ENCODE measurements around the gene KIF1B.

Gene KIF1B

GRCh38 chr1:10228528-10228927 is 18.2 kb downstream of the KIF1B start:
- TF ChIP-seq PPARA (CRISPR knock-in tag; IDR thresholded peaks at IDR 0.05; ENCODE audit: borderline replicate concordance) (no peak), GLIS3 (CRISPR knock-in tag; IDR thresholded peaks at IDR 0.05) (no peak), TCF4 (CRISPR knock-in tag; IDR thresholded peaks at IDR 0.05; ENCODE audit: borderline replicate concordance) (no peak), CREB5 (CRISPR knock-in tag; IDR thresholded peaks at IDR 0.05; ENCODE audit: low read depth) (no peak), ESRRG (CRISPR knock-in tag; IDR thresholded peaks at IDR 0.05) (no peak), CSDC2 (CRISPR knock-in tag; IDR thresholded peaks at IDR 0.05) (no peak), ZNF70 (CRISPR knock-in tag; IDR thresholded peaks at IDR 0.05) (no peak), TSHZ2 (CRISPR knock-in tag; IDR thresholded peaks at IDR 0.05) (no peak), ISL1 (CRISPR knock-in tag; IDR thresholded peaks at IDR 0.05) (no peak), ZC3H10 (CRISPR knock-in tag; IDR thresholded peaks at IDR 0.05) (no peak)
- ATAC-seq: no peak

DNA sequence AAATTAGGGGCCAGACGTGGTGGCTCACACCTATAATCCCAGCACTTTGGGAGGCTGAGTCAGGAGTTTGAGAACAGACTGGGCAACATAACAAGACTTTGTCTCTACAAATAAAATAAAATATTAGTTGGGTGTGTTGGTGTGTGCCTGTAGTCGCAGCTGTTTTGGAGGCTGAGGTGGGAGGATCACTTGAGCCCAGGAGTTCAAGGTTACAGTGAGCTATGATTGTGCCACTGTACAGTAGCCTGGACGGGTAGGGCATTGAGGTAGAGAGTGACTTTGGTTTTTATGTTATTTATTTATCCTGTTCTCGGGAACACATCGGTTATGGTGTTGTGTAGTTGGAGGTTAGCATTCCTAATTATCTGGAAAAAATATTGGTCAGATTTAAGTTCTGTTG is 19.5 kb downstream of the KIF1B start:
- TF ChIP-seq ZNF70 (CRISPR knock-in tag; IDR thresholded peaks at IDR 0.05) (no peak), CREB5 (CRISPR knock-in tag; IDR thresholded peaks at IDR 0.05; ENCODE audit: low read depth) (no peak), TCF4 (CRISPR knock-in tag; IDR thresholded peaks at IDR 0.05; ENCODE audit: borderline replicate concordance) (no peak), OSR1 (CRISPR knock-in tag; IDR thresholded peaks at IDR 0.05) (no peak), CSDC2 (CRISPR knock-in tag; IDR thresholded peaks at IDR 0.05) (no peak)
- TF ChIP-seq, protein P1, sequence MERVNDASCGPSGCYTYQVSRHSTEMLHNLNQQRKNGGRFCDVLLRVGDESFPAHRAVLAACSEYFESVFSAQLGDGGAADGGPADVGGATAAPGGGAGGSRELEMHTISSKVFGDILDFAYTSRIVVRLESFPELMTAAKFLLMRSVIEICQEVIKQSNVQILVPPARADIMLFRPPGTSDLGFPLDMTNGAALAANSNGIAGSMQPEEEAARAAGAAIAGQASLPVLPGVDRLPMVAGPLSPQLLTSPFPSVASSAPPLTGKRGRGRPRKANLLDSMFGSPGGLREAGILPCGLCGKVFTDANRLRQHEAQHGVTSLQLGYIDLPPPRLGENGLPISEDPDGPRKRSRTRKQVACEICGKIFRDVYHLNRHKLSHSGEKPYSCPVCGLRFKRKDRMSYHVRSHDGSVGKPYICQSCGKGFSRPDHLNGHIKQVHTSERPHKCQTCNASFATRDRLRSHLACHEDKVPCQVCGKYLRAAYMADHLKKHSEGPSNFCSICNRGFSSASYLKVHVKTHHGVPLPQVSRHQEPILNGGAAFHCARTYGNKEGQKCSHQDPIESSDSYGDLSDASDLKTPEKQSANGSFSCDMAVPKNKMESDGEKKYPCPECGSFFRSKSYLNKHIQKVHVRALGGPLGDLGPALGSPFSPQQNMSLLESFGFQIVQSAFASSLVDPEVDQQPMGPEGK (CRISPR knock-in tag; IDR thresholded peaks at IDR 0.05; ENCODE audit: borderline replicate concordance): no peak
- no peak for ATAC-seq

GRCh38 chr1:10232163-10232562 is 21.8 kb downstream of the KIF1B start:
- no peak for ATAC-seq
- no peak for TF ChIP-seq CREB5 (CRISPR knock-in tag; IDR thresholded peaks at IDR 0.05; ENCODE audit: low read depth)
- no peak for TF ChIP-seq ISL1 (CRISPR knock-in tag; IDR thresholded peaks at IDR 0.05)
- TF ChIP-seq SNAI2 (CRISPR knock-in tag; IDR thresholded peaks at IDR 0.05): no peak
- no peak for TF ChIP-seq PPARA (CRISPR knock-in tag; IDR thresholded peaks at IDR 0.05; ENCODE audit: borderline replicate concordance)
- no peak for TF ChIP-seq ZC3H10 (CRISPR knock-in tag; IDR thresholded peaks at IDR 0.05)
- no peak for TF ChIP-seq TCF4 (CRISPR knock-in tag; IDR thresholded peaks at IDR 0.05; ENCODE audit: borderline replicate concordance)
- TF ChIP-seq ZNF8 (CRISPR knock-in tag; IDR thresholded peaks at IDR 0.05): no peak
- TF ChIP-seq, protein P2, sequence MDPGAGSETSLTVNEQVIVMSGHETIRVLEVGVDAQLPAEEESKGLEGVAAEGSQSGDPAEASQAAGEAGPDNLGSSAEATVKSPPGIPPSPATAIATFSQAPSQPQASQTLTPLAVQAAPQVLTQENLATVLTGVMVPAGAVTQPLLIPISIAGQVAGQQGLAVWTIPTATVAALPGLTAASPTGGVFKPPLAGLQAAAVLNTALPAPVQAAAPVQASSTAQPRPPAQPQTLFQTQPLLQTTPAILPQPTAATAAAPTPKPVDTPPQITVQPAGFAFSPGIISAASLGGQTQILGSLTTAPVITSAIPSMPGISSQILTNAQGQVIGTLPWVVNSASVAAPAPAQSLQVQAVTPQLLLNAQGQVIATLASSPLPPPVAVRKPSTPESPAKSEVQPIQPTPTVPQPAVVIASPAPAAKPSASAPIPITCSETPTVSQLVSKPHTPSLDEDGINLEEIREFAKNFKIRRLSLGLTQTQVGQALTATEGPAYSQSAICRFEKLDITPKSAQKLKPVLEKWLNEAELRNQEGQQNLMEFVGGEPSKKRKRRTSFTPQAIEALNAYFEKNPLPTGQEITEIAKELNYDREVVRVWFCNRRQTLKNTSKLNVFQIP (CRISPR knock-in tag; IDR thresholded peaks at IDR 0.05; ENCODE audit: borderline replicate concordance, low read depth): no peak
- no peak for TF ChIP-seq ZFP3 (CRISPR knock-in tag; IDR thresholded peaks at IDR 0.05)
- no peak for TF ChIP-seq CSDC2 (CRISPR knock-in tag; IDR thresholded peaks at IDR 0.05)
- TF ChIP-seq BACH2 (CRISPR knock-in tag; IDR thresholded peaks at IDR 0.05; ENCODE audit: borderline replicate concordance): no peak
- TF ChIP-seq TSHZ2 (CRISPR knock-in tag; IDR thresholded peaks at IDR 0.05): no peak
- TF ChIP-seq ZFP30 (CRISPR knock-in tag; IDR thresholded peaks at IDR 0.05): no peak
- no peak for TF ChIP-seq GLIS3 (CRISPR knock-in tag; IDR thresholded peaks at IDR 0.05)
- TF ChIP-seq ZNF70 (CRISPR knock-in tag; IDR thresholded peaks at IDR 0.05): no peak
- TF ChIP-seq OSR1 (CRISPR knock-in tag; IDR thresholded peaks at IDR 0.05): no peak
- no peak for TF ChIP-seq ARNTL (CRISPR knock-in tag; IDR thresholded peaks at IDR 0.05; ENCODE audit: borderline replicate concordance, low read depth)
- no peak for TF ChIP-seq ZNF565 (CRISPR knock-in tag; conservative IDR thresholded peaks at IDR 0.05; ENCODE audit: low read depth)

Data from SK-N-SH treated with all-trans-retinoic acid at 6 μM for 48 hours (cell line).